Neural cell (in vitro differentiated cells): ENCODE data around the gene PMPCA.

Experiments
- POLR2AphosphoS5 ChIP-seq: IDR thresholded peaks from 2 replicates; pipeline ENCODE4 v1.6.1; 2012
- RAD21 ChIP-seq: fragments of 450-650 bp; conservative IDR thresholded peaks from 2 replicates; pipeline ENCODE4 v1.6.1; 2014; ENCODE audit warnings: antibody characterized with exemption, mild to moderate bottlenecking, moderate library complexity
- SMC3 ChIP-seq: fragments of 450-650 bp; conservative IDR thresholded peaks from 2 replicates; pipeline ENCODE4 v1.6.1; 2014; ENCODE audit warnings: antibody characterized with exemption, mild to moderate bottlenecking, moderate library complexity; ENCODE audit not compliant: poor library complexity
- TAF1 ChIP-seq: IDR thresholded peaks from 2 replicates; pipeline ENCODE4 v1.6.1; 2012; ENCODE audit warnings: low read depth
- TF ChIP-seq, protein P1 (sequence below): fragments of 450-650 bp; IDR thresholded peaks from 2 replicates; pipeline ENCODE4 v1.5.1; 2014; ENCODE audit warnings: antibody characterized with exemption, mild to moderate bottlenecking, moderate library complexity; ENCODE audit not compliant: poor library complexity, severe bottlenecking
- TF ChIP-seq, protein P2 (sequence below): IDR thresholded peaks from 2 replicates; pipeline ENCODE4 v1.6.1; 2012; ENCODE audit warnings: borderline replicate concordance

DNA sequence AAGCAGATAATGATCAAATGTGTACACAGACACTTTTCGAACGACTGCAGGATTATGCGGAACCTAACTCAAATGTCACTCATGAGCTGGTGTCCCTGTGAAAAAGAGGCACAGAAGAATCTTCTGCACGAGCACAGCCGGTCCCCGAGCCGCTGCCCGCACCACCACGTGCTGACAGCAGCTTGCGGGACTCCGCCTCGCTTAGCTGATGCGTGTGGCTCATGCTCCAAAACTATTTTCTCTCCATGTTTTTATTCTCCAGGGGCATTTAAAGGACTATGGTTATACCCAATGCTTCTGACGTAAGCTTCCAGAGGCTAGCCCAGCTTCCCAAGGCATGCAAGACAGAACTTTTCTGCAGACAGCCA lies 62.9 kb downstream of the PMPCA start:
- TF ChIP-seq, protein P1, sequence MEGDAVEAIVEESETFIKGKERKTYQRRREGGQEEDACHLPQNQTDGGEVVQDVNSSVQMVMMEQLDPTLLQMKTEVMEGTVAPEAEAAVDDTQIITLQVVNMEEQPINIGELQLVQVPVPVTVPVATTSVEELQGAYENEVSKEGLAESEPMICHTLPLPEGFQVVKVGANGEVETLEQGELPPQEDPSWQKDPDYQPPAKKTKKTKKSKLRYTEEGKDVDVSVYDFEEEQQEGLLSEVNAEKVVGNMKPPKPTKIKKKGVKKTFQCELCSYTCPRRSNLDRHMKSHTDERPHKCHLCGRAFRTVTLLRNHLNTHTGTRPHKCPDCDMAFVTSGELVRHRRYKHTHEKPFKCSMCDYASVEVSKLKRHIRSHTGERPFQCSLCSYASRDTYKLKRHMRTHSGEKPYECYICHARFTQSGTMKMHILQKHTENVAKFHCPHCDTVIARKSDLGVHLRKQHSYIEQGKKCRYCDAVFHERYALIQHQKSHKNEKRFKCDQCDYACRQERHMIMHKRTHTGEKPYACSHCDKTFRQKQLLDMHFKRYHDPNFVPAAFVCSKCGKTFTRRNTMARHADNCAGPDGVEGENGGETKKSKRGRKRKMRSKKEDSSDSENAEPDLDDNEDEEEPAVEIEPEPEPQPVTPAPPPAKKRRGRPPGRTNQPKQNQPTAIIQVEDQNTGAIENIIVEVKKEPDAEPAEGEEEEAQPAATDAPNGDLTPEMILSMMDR = no peak
- TF ChIP-seq TAF1 = no peak
- no peak for TF ChIP-seq RAD21
- no peak for TF ChIP-seq SMC3
- TF ChIP-seq POLR2AphosphoS5 = no peak
- TF ChIP-seq, protein P2, sequence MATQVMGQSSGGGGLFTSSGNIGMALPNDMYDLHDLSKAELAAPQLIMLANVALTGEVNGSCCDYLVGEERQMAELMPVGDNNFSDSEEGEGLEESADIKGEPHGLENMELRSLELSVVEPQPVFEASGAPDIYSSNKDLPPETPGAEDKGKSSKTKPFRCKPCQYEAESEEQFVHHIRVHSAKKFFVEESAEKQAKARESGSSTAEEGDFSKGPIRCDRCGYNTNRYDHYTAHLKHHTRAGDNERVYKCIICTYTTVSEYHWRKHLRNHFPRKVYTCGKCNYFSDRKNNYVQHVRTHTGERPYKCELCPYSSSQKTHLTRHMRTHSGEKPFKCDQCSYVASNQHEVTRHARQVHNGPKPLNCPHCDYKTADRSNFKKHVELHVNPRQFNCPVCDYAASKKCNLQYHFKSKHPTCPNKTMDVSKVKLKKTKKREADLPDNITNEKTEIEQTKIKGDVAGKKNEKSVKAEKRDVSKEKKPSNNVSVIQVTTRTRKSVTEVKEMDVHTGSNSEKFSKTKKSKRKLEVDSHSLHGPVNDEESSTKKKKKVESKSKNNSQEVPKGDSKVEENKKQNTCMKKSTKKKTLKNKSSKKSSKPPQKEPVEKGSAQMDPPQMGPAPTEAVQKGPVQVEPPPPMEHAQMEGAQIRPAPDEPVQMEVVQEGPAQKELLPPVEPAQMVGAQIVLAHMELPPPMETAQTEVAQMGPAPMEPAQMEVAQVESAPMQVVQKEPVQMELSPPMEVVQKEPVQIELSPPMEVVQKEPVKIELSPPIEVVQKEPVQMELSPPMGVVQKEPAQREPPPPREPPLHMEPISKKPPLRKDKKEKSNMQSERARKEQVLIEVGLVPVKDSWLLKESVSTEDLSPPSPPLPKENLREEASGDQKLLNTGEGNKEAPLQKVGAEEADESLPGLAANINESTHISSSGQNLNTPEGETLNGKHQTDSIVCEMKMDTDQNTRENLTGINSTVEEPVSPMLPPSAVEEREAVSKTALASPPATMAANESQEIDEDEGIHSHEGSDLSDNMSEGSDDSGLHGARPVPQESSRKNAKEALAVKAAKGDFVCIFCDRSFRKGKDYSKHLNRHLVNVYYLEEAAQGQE = no peak
